ENCODE measurements around the gene BMF.

BMF gene

DNA sequence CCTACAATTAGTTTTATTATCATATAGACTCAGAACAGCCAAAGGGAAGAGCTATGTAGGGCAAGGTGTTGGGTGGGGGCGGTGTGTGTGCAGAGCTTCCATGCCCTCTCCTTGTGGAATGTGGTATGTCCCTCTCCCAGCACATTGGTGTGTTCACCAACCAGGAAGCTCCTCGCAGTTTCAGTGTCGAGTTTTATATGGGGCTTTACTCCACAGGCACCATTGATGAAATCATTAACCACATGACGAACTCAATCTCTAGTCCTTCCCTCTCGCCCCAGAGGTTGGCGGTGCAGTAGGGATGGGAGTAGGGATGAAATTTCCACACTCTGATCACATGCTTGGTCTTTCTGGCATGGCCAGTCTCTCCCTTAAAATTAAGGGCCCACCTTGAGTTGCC, 56.1 kb downstream of the BMF start:
- no peak for TF ChIP-seq CTCF (IDR thresholded peaks at IDR 0.05; ENCODE audit: control insufficient read depth, extremely low read depth, insufficient read depth)
- no peak for DNase-seq (ENCODE audit: low read depth)
- H3K4me3 ChIP-seq (ENCODE audit: low read depth, low read length) = no peak overlapping the region

- TF ChIP-seq CTCF (IDR thresholded peaks at IDR 0.05; ENCODE audit: control insufficient read depth, extremely low read depth, insufficient read depth) = no peak
- no peak for DNase-seq (ENCODE audit: low read depth)
- no peak overlapping the region for H3K4me3 ChIP-seq (ENCODE audit: low read depth, low read length)
Observed at GRCh38 chr15:40051616-40052415, 56.9 kb downstream of the BMF start.

GRCh38 chr15:40050788-40051470, 57.8 kb downstream of the BMF start:
- no peak for TF ChIP-seq CTCF (IDR thresholded peaks at IDR 0.05; ENCODE audit: control insufficient read depth, extremely low read depth, insufficient read depth)
- DNase-seq (ENCODE audit: low read depth) = no peak
- no peak overlapping the region for H3K4me3 ChIP-seq (ENCODE audit: low read depth, low read length)

GRCh38 chr15:40048926-40049475, 59.7 kb downstream of the BMF start:
- H3K4me3 ChIP-seq (ENCODE audit: low read depth, low read length) = no peak overlapping the region
- DNase-seq (ENCODE audit: low read depth) = no peak
- no peak for TF ChIP-seq CTCF (IDR thresholded peaks at IDR 0.05; ENCODE audit: control insufficient read depth, extremely low read depth, insufficient read depth)

DNA sequence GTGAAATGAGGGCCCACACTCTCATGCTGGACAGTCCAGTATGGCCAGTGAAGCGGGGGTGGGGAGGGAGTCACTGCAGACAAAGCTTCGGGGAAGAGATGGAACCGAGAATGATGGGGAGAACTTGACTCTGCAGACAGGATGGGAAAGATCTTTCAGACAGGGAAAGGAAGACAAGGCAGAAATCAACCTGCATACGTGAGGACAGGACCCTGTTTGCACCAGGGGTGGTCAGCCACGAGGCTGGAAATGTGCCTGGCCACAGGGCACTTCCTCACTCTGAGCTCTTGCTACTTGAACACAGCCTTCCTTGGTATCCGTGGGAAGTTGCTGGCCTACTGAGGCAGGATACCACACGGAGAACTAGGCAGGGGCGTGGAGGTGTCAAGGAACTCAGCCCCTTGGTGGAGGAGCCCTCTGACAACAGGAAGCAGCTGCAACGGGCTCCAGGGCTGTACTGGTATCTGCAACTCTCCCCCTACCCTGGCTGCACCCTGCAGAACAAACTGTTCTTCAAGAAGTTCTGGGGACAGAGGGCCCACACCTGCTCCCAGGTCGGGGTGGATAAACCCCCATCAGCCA, 60.4 kb downstream of the BMF start:
- DNase-seq (ENCODE audit: low read depth) = no peak
- no peak overlapping the region for H3K4me3 ChIP-seq (ENCODE audit: low read depth, low read length)
- TF ChIP-seq CTCF (IDR thresholded peaks at IDR 0.05; ENCODE audit: control insufficient read depth, extremely low read depth, insufficient read depth) = no peak

GRCh38 chr15:40047415-40048210, 61.1 kb downstream of the BMF start:
- no peak for TF ChIP-seq CTCF (IDR thresholded peaks at IDR 0.05; ENCODE audit: control insufficient read depth, extremely low read depth, insufficient read depth)
- H3K4me3 ChIP-seq (ENCODE audit: low read depth, low read length) = no peak overlapping the region
- DNase-seq (ENCODE audit: low read depth) = no peak
